Inferior parietal cortex (tissue), 1 donor: ENCODE results near the gene PKN1.
"Not testable (repeated sequence)": the region's sequence is repeated elsewhere in the genome, so short reads cannot be mapped to it uniquely, and the experiment has no call there.

ENCODE experiments used
- DNase-seq: peaks from one replicate; pipeline ENCODE4 v3.0.0-alpha.2; 2016; ENCODE audit errors: extremely low spot score

Gene PKN1

GRCh38 chr19:14487370-14488125 lies 54.4 kb downstream of the PKN1 start:
- DNase-seq, result no peak

GRCh38 chr19:14492756-14493337 lies 59.7 kb downstream of the PKN1 start:
- DNase-seq, result no peak

GRCh38 chr19:14494411-14494810 lies 61.3 kb downstream of the PKN1 start:
- DNase-seq, result no peak

GRCh38 chr19:14494910-14495671 lies 62.0 kb downstream of the PKN1 start:
- DNase-seq, result no peak

GRCh38 chr19:14495672-14496028 lies 62.5 kb downstream of the PKN1 start:
- no peak for DNase-seq

- peak; percentile 96 for DNase-seq
Measured at GRCh38 chr19:14496029-14496833, 63.1 kb downstream of the PKN1 start, which contains the start of gene GIPC1. TSS of gene GIPC1 (minus strand) at chr19:14496127. CDS start at chr19:14482976, 13,151 bp downstream.

GRCh38 chr19:14496834-14497227 lies 63.7 kb downstream of the PKN1 start:
- peak; percentile 67 for DNase-seq

- no peak for DNase-seq
Measured at GRCh38 chr19:14497228-14497921, 64.3 kb downstream of the PKN1 start.

GRCh38 chr19:14502334-14503092 lies 69.4 kb downstream of the PKN1 start:
- DNase-seq, result no peak

GRCh38 chr19:14503285-14503684 lies 70.2 kb downstream of the PKN1 start:
- no peak for DNase-seq

- not testable (repeated sequence) for DNase-seq
Measured at GRCh38 chr19:14504575-14504974, 71.5 kb downstream of the PKN1 start.

GRCh38 chr19:14505488-14506239 lies 72.6 kb downstream of the PKN1 start:
- no peak for DNase-seq

GRCh38 chr19:14507704-14508542 lies 74.8 kb downstream of the PKN1 start:
- no peak for DNase-seq

GRCh38 chr19:14510311-14511228 lies 77.5 kb downstream of the PKN1 start:
- DNase-seq, result peak; percentile 60

- no peak for DNase-seq
Measured at GRCh38 chr19:14511229-14511593, 78.1 kb downstream of the PKN1 start.

GRCh38 chr19:14512406-14512961 lies 79.4 kb downstream of the PKN1 start:
- DNase-seq, result no peak

- no peak for DNase-seq
Measured at GRCh38 chr19:14514215-14514863, 81.2 kb downstream of the PKN1 start.
